ENCODE results near the gene CCR5AS.
"Not testable (repeated sequence)": the region's sequence is repeated elsewhere in the genome, so short reads cannot be mapped to it uniquely, and the experiment has no call there.

CCR5AS gene

DNA sequence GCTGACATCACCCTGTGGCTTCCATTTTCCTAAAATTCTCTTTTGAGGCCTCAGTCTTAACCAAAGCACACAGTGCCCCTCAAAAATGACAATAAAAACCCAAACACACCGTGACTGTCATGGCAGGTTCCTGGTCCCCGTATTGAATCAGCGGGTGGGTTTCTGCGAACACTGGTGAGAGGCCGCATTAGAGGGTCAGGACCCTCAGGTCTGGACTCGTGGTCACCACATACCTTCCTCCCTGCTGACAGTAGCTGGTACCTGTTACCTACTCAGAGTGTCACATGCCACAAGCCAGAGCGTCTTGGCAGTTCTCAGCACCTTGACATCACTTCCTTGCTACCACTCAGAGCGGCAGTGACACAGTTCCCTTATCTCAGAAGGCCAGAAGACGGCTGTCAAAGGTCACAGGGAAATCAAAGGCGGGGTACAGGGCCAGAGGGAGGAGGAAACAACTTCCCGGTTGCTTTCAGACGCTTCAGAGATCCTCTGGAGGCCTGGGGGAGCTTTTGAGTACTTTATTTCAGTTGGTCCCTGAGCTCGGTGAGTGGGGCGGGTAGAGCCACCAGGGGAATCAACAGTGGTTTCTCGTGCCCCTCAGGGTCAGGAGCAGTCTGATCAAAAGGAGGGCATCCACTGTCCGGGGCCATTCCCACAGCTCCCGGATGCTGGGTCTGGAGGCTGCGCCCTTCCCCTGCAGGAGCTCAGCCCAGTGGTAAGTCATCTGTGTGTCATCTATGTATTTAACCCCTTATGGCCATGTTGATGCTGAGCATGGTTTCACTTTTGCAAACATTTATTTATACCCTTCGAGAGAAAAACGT lies at the start of gene CCR5AS, which contains the start of gene CCRL2:
Gene CCR5AS, minus strand, starts transcription at position 279 of the 824 bp plus-strand sequence.
Gene CCRL2, plus strand, starts transcription at position 472 of the 824 bp plus-strand sequence. CDS start 821 bp downstream, outside the sequence.
- DNase-seq (peak; percentile 75), ATAC-seq (peak; percentile 66 to 84)
- intact Hi-C loops (cut with DNase I), result no loop called here

- intact Hi-C loops (cut with DNase I), result no loop called here
- ATAC-seq (no peak), DNase-seq (no peak)
These were observed 49.3 kb upstream of the CCR5AS start for GRCh38 chr3:46456118-46456517.

DNA sequence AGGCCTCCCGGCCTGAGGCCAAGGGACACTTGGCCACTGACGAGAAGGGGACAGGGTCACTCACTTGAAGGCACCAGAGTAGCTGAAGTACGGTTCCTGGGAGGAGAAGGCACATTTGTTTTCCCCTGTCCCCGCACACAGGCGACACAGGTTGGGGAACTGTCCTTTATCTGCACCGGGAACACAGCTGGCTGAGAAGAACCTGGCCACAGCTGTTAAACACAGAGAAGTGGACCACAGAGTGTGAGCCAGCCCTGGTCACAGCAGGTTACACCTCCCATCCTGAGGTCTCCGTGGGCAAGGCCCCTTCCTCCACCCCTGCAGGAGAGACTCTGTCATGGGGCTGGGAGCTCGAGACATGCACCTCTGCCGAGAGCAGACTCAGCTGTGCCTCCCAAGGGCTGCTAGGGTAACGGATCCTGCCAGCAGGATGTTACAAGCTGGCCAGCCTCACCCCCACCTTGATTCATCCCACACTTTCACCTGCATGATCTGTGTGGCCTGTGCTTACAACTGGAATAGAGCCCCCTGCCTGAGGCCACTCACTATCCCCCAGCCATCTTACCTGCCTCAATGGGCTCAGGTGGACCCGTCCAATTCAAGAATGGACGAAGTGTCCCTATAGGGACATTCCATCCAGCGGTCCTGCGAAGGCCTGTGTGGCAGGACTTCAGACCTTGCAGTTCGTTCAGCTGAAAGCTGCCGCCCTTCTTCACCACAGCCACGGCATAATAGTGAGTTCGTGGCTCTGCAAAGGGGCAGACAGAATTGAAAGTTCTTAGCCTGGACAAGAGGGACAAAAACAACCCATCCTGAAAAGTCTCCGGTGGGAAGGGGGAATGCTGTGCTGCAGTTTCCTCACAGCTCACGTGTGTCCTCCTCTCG lies 48.6 kb upstream of the CCR5AS start:
- DNase-seq (no peak), ATAC-seq (no peak)
- intact Hi-C loops (cut with DNase I), result no loop called here

DNA sequence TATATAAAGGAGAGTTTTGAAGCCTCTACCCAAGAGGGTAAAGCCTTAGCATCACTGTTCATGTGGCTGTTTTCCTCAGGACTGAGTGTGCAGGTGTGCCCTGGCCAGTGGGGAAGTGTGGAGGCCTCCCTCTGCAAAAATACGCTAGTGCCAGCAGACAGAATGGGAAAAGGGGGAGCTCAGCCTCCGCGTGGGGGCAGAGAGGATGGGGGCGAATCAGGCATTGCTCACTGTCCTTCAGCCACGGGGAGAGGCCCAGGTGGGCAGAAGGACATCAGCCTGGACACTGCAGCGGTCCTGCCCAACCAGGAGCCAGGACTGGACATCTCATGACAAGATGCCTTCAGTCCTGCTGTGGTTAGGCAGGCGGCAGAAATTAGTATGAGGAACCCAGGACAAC lies 47.7 kb upstream of the CCR5AS start:
- intact Hi-C loops (cut with DNase I), result no loop called here
- no peak for ATAC-seq
- DNase-seq, result no peak

GRCh38 chr3:46454209-46454595 lies 47.3 kb upstream of the CCR5AS start:
- ATAC-seq (no peak), DNase-seq (no peak)
- intact Hi-C loops (cut with DNase I), result no loop called here

DNA sequence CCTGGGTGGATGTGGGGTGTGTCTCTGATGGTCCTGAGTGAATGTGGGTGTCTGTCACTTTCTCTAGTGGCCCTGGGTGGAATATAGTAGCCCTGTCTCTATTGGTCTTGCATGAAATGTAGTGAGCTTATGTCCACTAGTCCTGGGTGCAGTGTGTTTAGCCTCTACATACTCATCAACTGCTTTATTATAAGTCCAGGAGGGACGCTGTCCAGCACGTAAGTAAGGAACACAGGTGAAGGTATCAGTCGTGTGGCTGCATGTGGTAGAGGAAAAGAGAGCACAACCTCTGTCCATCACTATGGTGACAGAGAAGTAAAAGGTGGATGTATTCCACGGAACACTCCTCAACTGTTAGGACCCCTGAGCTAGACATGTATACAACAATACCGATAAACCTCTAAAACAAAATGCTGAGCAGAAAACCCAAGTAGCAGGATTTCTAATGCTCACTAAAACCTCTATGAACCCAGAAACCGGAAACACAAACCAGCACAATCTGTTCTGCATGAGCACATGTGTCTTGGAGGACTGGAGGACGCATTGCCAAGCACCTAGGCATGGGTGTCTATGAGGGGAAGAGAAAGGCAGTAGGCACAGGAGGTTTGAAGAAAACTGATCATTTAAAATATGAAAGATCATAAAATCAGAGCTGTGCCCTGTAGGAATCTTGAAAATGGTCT lies 46.8 kb upstream of the CCR5AS start:
- DNase-seq, result no peak
- no peak for ATAC-seq
- intact Hi-C loops (cut with DNase I), result no loop called here

DNA sequence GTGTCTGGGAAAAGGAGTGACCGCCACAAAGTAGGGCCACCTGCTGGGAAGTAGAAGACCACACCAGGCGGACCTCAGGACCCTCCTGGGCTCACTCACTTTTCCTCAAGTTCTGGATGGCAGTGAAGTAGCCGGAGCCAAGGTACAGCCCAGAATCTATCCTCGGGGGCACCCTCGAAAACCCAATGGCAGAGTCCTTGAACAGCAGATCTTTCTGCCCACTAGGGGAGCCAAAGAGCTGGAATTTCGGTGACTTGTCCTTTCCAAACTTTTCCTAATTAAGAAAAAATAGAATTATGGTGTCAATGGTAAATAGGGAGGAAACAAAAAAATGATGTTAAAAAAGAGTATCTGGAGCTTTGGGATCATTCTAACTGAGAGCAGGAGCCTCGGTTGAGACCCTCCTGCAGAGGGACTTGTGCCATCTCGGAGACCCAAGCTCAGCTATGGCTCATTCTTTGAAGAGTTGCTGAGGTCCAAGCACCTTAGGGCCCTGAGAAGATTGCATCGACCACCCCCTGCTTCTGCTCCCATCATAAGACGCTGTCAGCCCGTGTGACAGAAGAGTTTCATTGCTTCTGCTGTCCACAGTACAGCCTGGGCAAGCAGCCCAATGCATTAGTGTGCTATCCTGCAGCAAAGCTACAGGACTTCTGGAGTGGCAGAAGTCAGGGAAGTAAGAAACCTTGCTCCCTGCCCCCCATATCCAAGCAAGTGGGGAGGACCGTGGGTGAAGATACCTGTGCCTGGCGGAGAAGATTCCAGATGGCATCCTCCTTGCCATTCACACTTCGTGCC lies 43.1 kb upstream of the CCR5AS start:
- intact Hi-C loops (cut with DNase I), result no loop called here
- ATAC-seq (no peak), DNase-seq (no peak)

- intact Hi-C loops (cut with DNase I), result no loop called here
- ATAC-seq (no peak), DNase-seq (no peak)
These were observed 41.9 kb upstream of the CCR5AS start for GRCh38 chr3:46448721-46449120.

- ATAC-seq (peak in 1 of 2 donors; percentile 48), DNase-seq (no peak)
- intact Hi-C loops (cut with DNase I), result no loop called here
These were observed 40.5 kb upstream of the CCR5AS start for GRCh38 chr3:46447228-46447985.

- DNase-seq, result no peak
- intact Hi-C loops (cut with DNase I), result no loop called here
- ATAC-seq, result no peak
These were observed 36.0 kb upstream of the CCR5AS start for GRCh38 chr3:46442576-46443530.

DNA sequence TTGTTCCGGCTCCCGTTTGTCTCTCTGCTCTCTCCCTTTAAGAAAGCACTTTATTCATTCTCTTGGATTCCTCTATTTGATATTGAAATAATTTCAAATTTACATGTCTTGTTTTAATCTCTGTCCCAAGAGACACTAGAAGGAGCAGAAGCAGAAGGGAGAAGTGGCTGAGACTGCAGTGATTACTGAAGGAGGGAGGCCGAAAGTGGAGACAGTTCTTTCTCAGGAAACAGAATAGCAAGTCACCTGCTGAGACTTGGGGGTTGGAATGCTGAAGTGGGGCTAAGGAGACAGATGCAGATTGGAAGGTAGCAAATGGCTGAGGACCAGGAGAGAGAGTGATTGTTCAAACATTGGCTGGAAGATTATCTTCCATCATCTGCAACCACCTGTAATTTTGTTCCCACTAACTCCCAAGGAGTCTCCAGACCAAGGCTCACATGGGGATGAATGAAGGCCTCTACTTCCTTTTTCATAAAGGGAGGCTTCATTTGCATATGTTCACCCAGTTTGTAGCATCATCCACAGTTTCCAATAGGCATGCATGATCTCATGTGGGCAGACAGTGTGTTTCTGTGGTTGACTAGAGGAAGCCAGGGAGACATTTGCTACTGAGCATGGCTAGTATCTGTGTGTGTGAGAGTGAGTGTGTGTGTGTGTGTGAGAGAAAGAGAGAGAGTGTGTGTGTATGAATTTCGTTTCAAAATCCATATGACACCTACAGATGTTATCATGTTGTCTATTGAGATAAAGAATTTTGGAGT lies 33.8 kb upstream of the CCR5AS start:
- no peak for ATAC-seq
- DNase-seq, result no peak
- intact Hi-C loops (cut with DNase I), result no loop called here

DNA sequence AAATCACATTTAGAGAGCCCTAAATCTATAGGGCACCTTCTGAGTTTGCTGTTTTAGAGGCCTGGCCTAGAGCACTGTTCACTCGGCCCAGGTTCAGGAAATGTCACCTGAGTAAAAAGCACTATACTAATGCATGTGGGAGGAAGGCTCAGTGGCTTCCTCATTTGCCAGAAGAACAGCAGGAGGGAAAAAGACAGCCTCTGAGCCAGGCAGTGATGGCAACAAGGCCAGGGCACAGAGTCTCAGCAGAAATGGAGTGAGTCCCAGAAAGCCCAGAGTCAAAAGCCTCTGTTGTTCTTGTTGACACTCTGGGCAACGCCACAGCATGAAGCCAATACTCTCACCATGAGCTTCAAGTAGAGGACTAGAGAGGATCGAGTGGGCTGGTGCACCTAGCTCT lies 32.0 kb upstream of the CCR5AS start:
- DNase-seq (no peak), ATAC-seq (no peak)
- intact Hi-C loops (cut with DNase I), result no loop called here

- intact Hi-C loops (cut with DNase I), result no loop called here
- DNase-seq (no peak), ATAC-seq (no peak)
These were observed 28.3 kb upstream of the CCR5AS start for GRCh38 chr3:46435081-46435726.

GRCh38 chr3:46433841-46434240 lies 27.0 kb upstream of the CCR5AS start:
- intact Hi-C loops (cut with DNase I), result no loop called here
- ATAC-seq (no peak), DNase-seq (no peak)

- intact Hi-C loops (cut with DNase I); ATAC-seq; DNase-seq: not testable (repeated sequence)
These were observed 26.3 kb upstream of the CCR5AS start for GRCh38 chr3:46433118-46433517.

DNA sequence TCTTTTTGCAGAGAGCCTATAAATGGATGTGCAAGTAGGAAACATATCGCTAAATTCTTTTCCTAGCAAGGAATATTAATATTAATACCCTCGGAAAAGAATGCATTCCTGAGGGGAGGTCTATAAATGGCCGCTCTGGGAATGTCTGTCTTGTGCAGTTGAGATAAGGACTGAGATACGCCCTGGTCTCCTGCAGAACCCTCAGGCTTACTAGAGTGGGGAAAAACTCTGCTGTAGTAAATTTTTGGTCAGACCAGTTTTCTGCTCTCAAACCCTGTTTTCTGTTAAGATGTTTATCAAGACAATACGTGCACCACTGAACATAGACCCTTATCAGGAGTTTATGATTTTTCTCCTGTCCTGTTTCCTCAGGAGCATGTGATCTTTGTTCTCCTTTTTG lies 25.0 kb upstream of the CCR5AS start:
- DNase-seq; ATAC-seq; intact Hi-C loops (cut with DNase I): not testable (repeated sequence)
